Esophagus squamous epithelium (tissue), 5 donors: ENCODE measurements around the gene IKZF4. TPM values are rescaled to one million over a fixed set of nuclear protein-coding genes. Genes with fewer than 3 reads are reported as not detected.
"Not testable (repeated sequence)": the region's sequence is repeated elsewhere in the genome, so short reads cannot be mapped to it uniquely, and the experiment has no call there.

Experiments
- DNase-seq: peaks from one replicate; lab custom pipeline; 2025; lab: John Stamatoyannopoulos, UW
- H3K27ac ChIP-seq, 4 donors: fragments of 200-600 bp; sonication (generic); one replicate each; pipeline ENCODE4 v1.5.1; 2016 to 2019; ENCODE audit warnings: mild to moderate bottlenecking in 1 of 4
- H3K27me3 ChIP-seq, 4 donors: fragments of 200-600 bp; sonication (generic); 1 replicate in 3 of 4; 2 replicates in 1 of 4; pipeline versions ENCODE4 v1.5.1 to v1.6.0; 2017 to 2021; ENCODE audit warnings: antibody characterized with exemption in 1 of 4
- H3K36me3 ChIP-seq, 3 donors: fragments of 200-600 bp; sonication (generic); one replicate each; pipeline ENCODE4 v1.5.1; 2016 to 2019
- H3K4me1 ChIP-seq, 3 donors: fragments of 200-600 bp; sonication (generic); one replicate each; pipeline ENCODE4 v1.5.1; 2017 to 2019
- H3K4me3 ChIP-seq, 4 donors: fragments of 200-600 bp; sonication (generic); 1 replicate in 3 of 4; 2 replicates in 1 of 4; pipeline ENCODE4 v1.5.1; 2016 to 2019; ENCODE audit warnings: mild to moderate bottlenecking in 2 of 4, moderate library complexity in 1 of 4
- H3K9me3 ChIP-seq, 3 donors: fragments of 200-600 bp; sonication (generic); one replicate each; pipeline ENCODE4 v1.5.1; 2016 to 2019
- CTCF ChIP-seq, 6 experiments: fragments of 450-650 bp in 4 of 6; fragments of 200-600 bp in 2 of 6; sonication (generic) in 2 of 6; IDR thresholded peaks; one replicate each; pipeline ENCODE4 v1.5.1; 2016 to 2019; ENCODE audit warnings: antibody characterized with exemption in 6 of 6, mild to moderate bottlenecking in 4 of 6, moderate library complexity in 4 of 6
- POLR2A ChIP-seq, 4 donors: fragments of 450-650 bp; IDR thresholded peaks; one replicate each; pipeline ENCODE4 v1.6.1; 2017; ENCODE audit warnings: antibody characterized with exemption in 4 of 4, mild to moderate bottlenecking in 4 of 4, moderate library complexity in 3 of 4
- WGBS, 2 donors: methylation state at CpG; one replicate each; pipeline ENCODE4 v1.1.5; 2018; 5-methylcytosine and 5-hydroxymethylcytosine counted together
- intact Hi-C: fragments of 100-400 bp; cut with DNase I; formaldehyde crosslinking; loops from one replicate; pipeline ENCODE4 v1.15.0; 2022
- total RNA-seq, 4 donors: library from RNA; depleted of rRNA; stranded (reverse); fragments of >200 nt; gene quantifications; one replicate each; pipeline ENCODE4 v1.1.0, GENCODE V29; 2016
- donor health status: DM: yes; HTN: yes; CAD: no.

Gene IKZF4
- total RNA-seq, 4 donors from 2014 or later: 1.2 to 2.0 (median 1.9) TPM

- no peak overlapping the region for H3K4me3 ChIP-seq
- no peaks in the 10 kb centered on the region for H3K27me3 ChIP-seq
- H3K27ac ChIP-seq: no peak overlapping the region
- TF ChIP-seq CTCF (IDR thresholded peaks at IDR 0.05) (no peak), POLR2A (IDR thresholded peaks at IDR 0.05) (no peak)
- no peaks in the 10 kb centered on the region for H3K36me3 ChIP-seq
- H3K9me3 ChIP-seq: no peaks in the 10 kb centered on the region
- intact Hi-C loops: no loop called here
- WGBS, 2 donors: 49 to 51% methylated on average over 4 of the region's 4 CpGs
- H3K4me1 ChIP-seq: no peaks in the 10 kb centered on the region
- no peak for DNase-seq
Observed at GRCh38 chr12:56071648-56072047, 50.8 kb downstream of the IKZF4 start.

- WGBS, 2 donors: 78 to 82% methylated on average over 5 of the region's 5 CpGs
- no peak overlapping the region for H3K4me3 ChIP-seq
- H3K36me3 ChIP-seq: no peaks in the 10 kb centered on the region
- intact Hi-C loops: no loop called here
- TF ChIP-seq POLR2A (IDR thresholded peaks at IDR 0.05): no peak
- no peak for TF ChIP-seq CTCF (IDR thresholded peaks at IDR 0.05)
- no peaks in the 10 kb centered on the region for H3K27me3 ChIP-seq
- H3K27ac ChIP-seq: no peak overlapping the region
- no peaks in the 10 kb centered on the region for H3K9me3 ChIP-seq
- H3K4me1 ChIP-seq: peaks cover 0 to 15% (median 0%) of the 10 kb centered on the region in 3 donors
- DNase-seq: no peak
Observed at GRCh38 chr12:56074396-56074795, 53.6 kb downstream of the IKZF4 start.

GRCh38 chr12:56077966-56078365 lies 57.1 kb downstream of the IKZF4 start:
- intact Hi-C loops, H3K36me3 ChIP-seq, DNase-seq, H3K9me3 ChIP-seq, H3K4me3 ChIP-seq: not testable (repeated sequence)
- H3K27me3 ChIP-seq: peaks cover 0 to 12% (median 0%) of the 10 kb centered on the region in 4 donors
- peaks cover 4 to 49% (median 6%) of the 10 kb centered on the region in 3 donors for H3K4me1 ChIP-seq
- H3K27ac ChIP-seq: peak overlapping the region in 2 of 4 donors; percentile 91 to 99
- 77 to 94% methylated on average over 8 to 9 of the region's 9 CpGs for WGBS, 2 donors

GRCh38 chr12:56078427-56078826 lies 57.6 kb downstream of the IKZF4 start:
- no peaks in the 10 kb centered on the region for H3K9me3 ChIP-seq
- H3K36me3 ChIP-seq: peaks cover 0 to 15% (median 0%) of the 10 kb centered on the region in 3 donors
- peak overlapping the region in 2 of 4 donors; percentile 67 to 81 for H3K4me3 ChIP-seq
- no peak for DNase-seq
- WGBS, 2 donors: 80 to 100% methylated on average over 1 of the region's 1 CpG
- H3K27ac ChIP-seq: peak overlapping the region; percentile 90 to 99 (median 94)
- no peak for TF ChIP-seq CTCF (IDR thresholded peaks at IDR 0.05)
- peaks cover 0 to 12% (median 0%) of the 10 kb centered on the region in 4 donors for H3K27me3 ChIP-seq
- intact Hi-C loops: no loop called here
- peaks cover 4 to 53% (median 6%) of the 10 kb centered on the region in 3 donors for H3K4me1 ChIP-seq

GRCh38 chr12:56078931-56079722 lies 58.3 kb downstream of the IKZF4 start:
- peaks cover 0 to 12% (median 0%) of the 10 kb centered on the region in 4 donors for H3K27me3 ChIP-seq
- intact Hi-C loops: no loop called here
- TF ChIP-seq POLR2A (IDR thresholded peaks at IDR 0.05): peak in 1 of 4 donors; percentile 14
- TF ChIP-seq CTCF (IDR thresholded peaks at IDR 0.05): peak; percentile 18 to 94 (median 82)
- peaks cover 0 to 22% (median 0%) of the 10 kb centered on the region in 3 donors for H3K36me3 ChIP-seq
- H3K9me3 ChIP-seq: no peaks in the 10 kb centered on the region
- peak overlapping the region; percentile 67 to 82 (median 78) for H3K4me3 ChIP-seq
- H3K4me1 ChIP-seq: peaks cover 4 to 60% (median 6%) of the 10 kb centered on the region in 3 donors
- no peak for DNase-seq
- peak overlapping the region; percentile 90 to 99 (median 94) for H3K27ac ChIP-seq
- WGBS, 2 donors: 1 to 7% methylated on average over 27 to 39 of the region's 50 CpGs
